SK-N-MC (cell line): Measurements from ENCODE around the gene PTRHD1.

ENCODE experiments used
- EZH2 ChIP-seq: fragments of 200-600 bp; sonication (generic); IDR thresholded peaks from one replicate; pipeline ENCODE4 v1.6.1; 2017; ENCODE audit warnings: antibody characterized with exemption
- POLR2AphosphoS5 ChIP-seq: IDR thresholded peaks from 2 replicates; pipeline ENCODE4 v1.6.1; 2012; ENCODE audit warnings: mild to moderate bottlenecking, low read depth, low read length, borderline replicate concordance

GRCh38 chr2:24787532-24787931, 5.7 kb downstream of the PTRHD1 start:
- TF ChIP-seq POLR2AphosphoS5, result no peak
- no peak for TF ChIP-seq EZH2
